Activated CD8-positive, alpha-beta memory T cell treated with anti-CD3 and anti-CD28 coated beads, Interleukin-2, amount 50 U/mL, for 1 hour (primary cell): ENCODE results near the gene CDH15.
A peak's percentile ranks its signal among the peaks of the same experiment; 100 is the strongest.

Experiments
- DNase-seq: peaks from one replicate; pipeline ENCODE4 v3.0.0-alpha.2; 2020; ENCODE audit errors: extremely low read depth

CDH15 gene

GRCh38 chr16:89199241-89200123 is 27.9 kb downstream of the CDH15 start:
- DNase-seq, result no peak

- DNase-seq, result no peak
These were observed 28.7 kb downstream of the CDH15 start, which contains the start of gene SLC22A31 for GRCh38 chr16:89200124-89200849. Gene SLC22A31 (minus strand): TSS chr16:89200537. CDS start chr16:89200501, 36 bp downstream.

- no peak for DNase-seq
These were observed 29.4 kb downstream of the CDH15 start for GRCh38 chr16:89200850-89201411.

DNA sequence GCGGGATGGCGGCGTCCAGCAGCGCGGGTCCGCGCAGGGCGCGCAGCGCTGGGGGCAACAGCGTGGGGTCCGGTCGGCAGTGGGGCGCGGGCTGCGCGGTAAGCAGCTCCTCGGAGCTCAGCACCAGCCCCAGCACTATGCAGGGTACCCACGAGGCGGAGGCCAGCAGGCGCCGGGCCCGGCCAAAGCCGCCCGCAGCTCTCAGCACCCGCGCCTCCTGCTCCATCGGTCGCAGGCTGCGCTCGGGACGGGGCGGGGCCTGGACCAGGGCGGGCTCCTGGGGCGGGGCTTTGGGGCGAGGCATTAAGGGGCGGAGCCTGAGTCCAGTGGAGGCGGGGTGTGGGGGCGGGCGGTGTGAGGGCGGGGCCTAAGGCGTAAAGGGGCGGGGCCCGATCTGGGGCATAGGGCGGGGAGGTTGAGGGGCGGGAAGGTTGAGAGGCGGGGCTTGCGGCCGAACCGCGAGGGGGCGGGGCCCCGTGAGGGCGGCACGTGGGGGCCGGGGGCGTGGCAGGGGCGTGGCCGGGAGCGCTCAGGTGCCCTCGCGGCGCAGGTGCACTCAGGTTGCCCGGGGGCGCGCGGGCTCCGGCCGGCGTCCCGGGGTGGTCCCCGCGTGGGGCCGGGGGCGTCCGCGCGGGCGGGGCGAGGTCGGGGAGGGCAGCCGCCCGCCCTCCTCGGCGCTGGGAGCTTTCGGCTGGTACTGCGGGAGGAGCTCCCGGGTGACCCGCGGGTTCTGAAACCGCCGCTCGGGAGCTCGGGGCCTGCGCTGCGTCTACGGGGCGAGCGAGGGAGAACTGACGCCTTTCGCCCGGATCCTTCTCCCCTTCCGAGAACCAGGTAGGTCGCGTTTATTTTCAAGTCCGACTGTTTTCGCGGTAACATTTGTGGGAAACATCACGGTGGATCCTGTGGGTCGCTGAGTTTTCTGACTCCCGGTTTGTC is 30.2 kb downstream of the CDH15 start:
- peak; percentile 36 for DNase-seq

DNA sequence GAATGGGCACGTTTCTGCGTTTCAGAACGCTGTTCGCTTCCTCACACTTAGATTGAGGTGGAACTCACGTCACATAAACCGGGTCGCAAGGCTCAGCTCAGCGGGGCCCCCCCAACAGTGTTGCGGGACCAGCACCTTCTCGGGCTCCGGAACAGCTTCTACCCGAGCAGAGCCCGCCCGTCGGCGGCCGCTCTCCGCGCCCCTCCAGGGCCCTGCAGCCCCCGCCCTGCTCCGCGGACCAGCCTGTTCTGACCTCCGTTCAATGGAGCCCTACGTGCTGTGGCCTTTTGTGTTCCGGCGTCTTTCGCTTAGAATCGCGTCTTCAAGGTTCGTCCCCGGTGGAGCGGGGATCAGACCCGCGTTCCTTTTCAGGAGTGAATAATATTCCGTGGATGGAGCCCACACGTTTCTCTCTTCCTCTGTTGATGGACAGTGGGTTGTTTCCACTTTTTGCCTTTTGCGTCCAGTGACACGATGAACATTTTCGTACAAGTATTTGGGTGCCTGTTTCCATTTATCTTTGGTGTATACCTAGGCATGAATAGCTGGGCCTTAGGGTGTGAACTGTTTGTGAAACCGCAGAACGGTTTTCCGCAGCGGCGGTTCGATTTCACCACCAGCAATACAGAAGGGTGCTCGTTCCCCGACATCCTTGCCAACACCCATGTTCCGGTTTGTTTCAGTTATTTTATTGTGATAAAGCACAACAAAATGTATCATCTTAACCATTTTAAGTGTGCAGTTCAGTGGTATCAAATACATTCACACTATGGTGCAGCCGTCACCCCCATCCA is 31.1 kb downstream of the CDH15 start:
- no peak for DNase-seq

DNA sequence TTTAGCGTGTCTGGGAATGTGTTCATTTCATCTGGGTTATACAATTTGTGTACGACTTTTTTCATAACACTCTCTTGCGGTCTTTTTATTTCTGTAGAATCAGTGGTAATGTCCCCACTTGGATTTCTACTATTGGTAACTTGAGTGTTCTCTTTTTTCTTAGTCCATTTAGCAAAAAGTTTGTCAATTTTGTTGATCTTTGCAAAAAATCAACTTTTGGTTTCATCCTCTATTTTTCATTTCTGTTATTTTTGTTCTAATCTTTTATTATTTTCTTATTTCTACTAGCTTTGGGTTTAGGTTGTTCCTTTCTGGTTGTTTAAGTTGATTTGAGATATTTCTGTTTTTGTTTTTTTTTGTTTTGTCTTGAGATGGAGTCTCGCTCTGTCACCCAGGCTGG is 36.4 kb downstream of the CDH15 start:
- no peak for DNase-seq

GRCh38 chr16:89209522-89210044 is 38.0 kb downstream of the CDH15 start:
- DNase-seq, result no peak

- no peak for DNase-seq
These were observed 38.8 kb downstream of the CDH15 start for GRCh38 chr16:89210165-89210903.

DNA sequence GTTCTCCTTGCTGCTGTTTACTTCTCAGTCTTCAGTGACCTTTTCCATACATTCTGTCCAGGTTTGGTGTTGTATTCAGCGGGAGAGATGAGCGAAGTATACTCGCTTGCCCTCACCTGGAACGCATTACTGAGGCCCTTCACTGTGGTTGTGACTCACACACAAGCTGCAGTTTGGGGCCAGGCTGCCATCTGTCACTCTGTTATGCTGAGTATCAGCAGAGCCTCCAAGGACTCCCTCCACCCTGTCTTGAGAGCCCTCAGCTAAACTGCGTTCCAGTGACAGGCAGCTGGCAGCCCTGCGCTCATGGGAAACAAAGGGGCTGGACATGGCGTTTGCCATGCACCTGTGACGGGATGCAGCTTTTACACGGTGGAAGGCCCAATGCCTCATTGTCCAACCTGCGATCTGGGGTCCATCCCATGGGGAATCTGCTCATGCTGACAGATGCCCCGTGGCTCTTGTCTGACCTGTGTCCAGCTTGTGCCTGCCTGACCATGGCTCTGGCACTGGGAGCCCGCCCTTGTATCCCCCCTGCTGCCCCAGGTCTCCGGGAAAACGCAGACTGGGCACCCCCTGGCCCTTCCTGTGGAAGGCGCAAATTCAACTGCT is 39.5 kb downstream of the CDH15 start:
- no peak for DNase-seq

DNA sequence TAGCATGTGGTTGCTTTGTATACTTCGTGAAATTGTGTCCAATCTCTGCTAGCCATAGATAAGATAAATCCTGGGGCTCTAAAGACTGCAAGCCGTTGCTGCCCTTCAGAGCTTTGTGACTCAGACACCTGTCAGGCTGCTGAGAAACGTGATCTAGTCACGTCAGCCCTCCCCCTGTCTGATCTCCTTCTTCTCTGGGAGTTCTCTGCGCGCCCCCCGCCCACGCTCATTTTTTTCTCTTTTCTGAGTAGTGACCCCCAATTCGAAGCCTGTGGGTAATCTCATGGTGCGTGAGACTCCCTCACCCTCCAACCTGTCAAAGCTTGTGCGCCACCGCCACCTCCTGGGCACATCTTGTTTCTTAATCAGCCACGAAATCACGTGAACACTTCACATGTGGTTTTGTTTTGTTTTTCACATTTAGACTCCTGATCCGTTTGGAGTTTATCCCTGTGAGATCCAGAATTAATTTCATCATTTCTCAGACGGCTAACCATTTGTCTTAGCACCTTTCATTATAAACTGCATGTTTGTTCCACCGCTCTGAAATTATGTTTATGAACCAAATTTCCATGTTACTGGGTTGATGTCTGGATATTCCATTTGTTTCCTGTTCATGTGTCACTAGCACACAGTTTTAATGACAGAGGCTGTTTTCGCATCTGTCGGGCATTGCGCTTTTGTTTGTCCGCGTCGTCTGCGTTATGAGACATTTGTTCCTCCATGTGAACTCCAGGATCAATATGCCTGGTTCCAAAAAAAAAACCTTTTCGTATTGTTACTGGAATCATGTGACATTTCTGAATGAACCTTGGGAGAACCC is 45.0 kb downstream of the CDH15 start:
- DNase-seq, result peak; percentile 58

GRCh38 chr16:89217138-89217387 is 45.5 kb downstream of the CDH15 start:
- no peak for DNase-seq

- peak; percentile 37 for DNase-seq
These were observed 46.0 kb downstream of the CDH15 start, which contains the start of gene ZNF778 for GRCh38 chr16:89217388-89218191. Gene ZNF778 (plus strand): TSS chr16:89217703. CDS start chr16:89221128, 3,425 bp downstream.

DNA sequence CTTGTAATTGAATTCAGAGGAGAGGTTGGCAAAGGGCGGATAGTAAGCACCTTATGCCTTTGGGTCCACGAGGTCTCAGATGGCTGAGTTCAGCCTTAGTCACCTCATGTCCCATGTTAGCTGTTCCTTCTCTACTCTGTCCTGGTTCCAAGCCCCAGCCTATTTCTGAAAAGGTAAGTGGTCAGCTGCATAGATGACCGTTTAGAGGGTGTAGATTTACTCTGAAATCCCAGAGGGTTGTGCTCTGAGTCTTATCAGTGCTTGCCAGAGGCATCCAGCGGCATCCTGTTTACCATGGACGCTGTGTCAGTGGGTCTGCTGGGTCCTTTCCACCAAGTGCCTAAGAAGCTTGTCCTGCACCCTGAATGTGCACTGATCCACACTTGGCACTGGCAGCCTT is 47.8 kb downstream of the CDH15 start:
- DNase-seq, result no peak

DNA sequence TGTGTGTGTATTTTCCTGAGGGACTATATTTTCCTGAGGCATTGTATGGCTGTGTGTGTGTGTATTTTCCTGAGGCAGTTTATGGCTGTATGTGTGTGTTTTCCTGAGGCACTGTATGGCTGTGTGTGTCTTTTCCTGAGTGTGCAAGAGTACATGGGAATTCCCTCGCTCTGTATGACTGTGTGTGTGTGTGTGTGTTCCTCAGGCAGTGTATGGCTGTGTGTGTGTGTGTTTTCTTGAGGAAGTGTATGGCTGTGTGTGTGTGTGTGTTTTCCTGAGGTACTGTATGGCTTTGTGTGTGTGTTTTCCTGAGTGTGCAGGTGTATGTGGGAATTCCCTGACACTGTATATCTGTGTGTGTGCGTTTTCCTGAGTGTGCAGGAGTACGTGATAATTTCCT is 50.1 kb downstream of the CDH15 start:
- no peak for DNase-seq

GRCh38 chr16:89222931-89223330 is 51.4 kb downstream of the CDH15 start:
- no peak for DNase-seq

DNA sequence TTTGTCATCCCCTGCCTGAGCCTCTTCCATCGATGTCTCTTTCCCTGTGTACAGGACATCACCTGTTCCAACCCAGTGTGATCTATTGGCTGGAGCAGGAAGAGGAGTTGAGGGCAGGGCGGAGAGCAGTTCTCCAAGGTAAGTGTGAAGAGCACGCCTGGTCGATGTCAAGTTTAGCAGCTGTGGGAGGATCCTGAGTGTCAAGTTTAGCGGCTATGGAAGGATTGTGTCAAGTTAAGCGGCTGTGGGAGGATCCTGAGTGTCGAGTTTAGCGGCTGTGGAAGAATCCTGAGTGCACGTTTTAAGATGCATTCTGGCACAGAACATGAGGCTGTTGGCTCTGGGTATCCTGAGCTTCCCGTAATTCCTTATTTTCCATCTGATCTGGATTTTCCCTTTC is 53.1 kb downstream of the CDH15 start:
- no peak for DNase-seq

GRCh38 chr16:89230255-89230654 is 58.7 kb downstream of the CDH15 start:
- no peak for DNase-seq

DNA sequence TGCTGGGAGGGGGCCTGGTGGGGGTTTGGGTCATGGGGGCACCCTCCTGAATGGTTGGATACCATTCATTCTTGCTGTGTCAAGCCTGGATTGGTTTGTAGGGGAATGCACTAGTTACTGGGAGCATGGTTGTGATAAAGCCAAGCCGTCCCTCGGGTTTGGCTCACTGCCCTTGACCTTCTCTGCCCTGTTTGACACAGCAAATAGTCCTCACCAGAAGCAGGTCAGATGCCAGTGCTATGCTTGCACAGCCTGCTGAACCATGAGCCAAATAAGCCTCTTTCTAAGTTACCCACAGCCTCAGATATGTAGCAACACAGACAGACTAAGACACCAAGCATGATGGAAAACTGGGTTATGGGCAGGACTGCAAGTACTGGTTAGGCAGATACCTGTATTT is 60.6 kb downstream of the CDH15 start:
- no peak for DNase-seq
